Endodermal cell (in vitro differentiated cells): ENCODE results near the gene THRA. TPM values are rescaled to one million over a fixed set of nuclear protein-coding genes. Genes with fewer than 3 reads are reported as not detected.

Experiments used
- DNase-seq: peaks from one replicate; pipeline ENCODE4 v3.0.0-alpha.2; 2017
- H3K27ac ChIP-seq: 2 replicates; pipeline ENCODE4 v1.5.1; 2013; ENCODE audit warnings: mild to moderate bottlenecking, low read depth, low read length, moderate library complexity
- H3K27me3 ChIP-seq: 2 replicates; pipeline ENCODE4 v1.6.1; 2013; ENCODE audit warnings: mild to moderate bottlenecking, low read length, moderate library complexity; ENCODE audit not compliant: insufficient read depth, control insufficient read depth, poor library complexity, severe bottlenecking
- H3K36me3 ChIP-seq: 2 replicates; pipeline ENCODE4 v1.7.0; 2013; ENCODE audit warnings: mild to moderate bottlenecking, low read length, moderate library complexity; ENCODE audit not compliant: control insufficient read depth, insufficient read depth
- H3K4me1 ChIP-seq: one replicate; pipeline ENCODE4 v1.7.0; 2013; ENCODE audit warnings: low read length; ENCODE audit not compliant: control insufficient read depth, insufficient read depth
- H3K4me3 ChIP-seq: 2 replicates; pipeline ENCODE4 v1.5.1; 2013; ENCODE audit warnings: mild to moderate bottlenecking, low read length, moderate library complexity
- H3K9ac ChIP-seq: 2 replicates; pipeline ENCODE4 v1.6.1; 2013; ENCODE audit warnings: mild to moderate bottlenecking, low read length, moderate library complexity; ENCODE audit not compliant: poor library complexity, severe bottlenecking; ENCODE audit errors: extremely low read depth
- H3K9me3 ChIP-seq: 2 replicates; pipeline ENCODE4 v1.6.1; 2013; ENCODE audit warnings: mild to moderate bottlenecking, low read length, moderate library complexity; ENCODE audit not compliant: control insufficient read depth
- H3K27ac Mint-ChIP-seq: 2 replicates; pipeline ENCODE4 v1.8.0; 2020; ENCODE audit warnings: mixed read lengths
- H3K27me3 Mint-ChIP-seq: 2 replicates; pipeline ENCODE4 v1.8.0; 2021; ENCODE audit warnings: mild to moderate bottlenecking, mixed read lengths; ENCODE audit not compliant: insufficient read depth
- H3K36me3 Mint-ChIP-seq: 2 replicates; pipeline ENCODE4 v1.8.0; 2020; ENCODE audit warnings: low read depth, mixed read lengths
- H3K4me1 Mint-ChIP-seq: 2 replicates; pipeline ENCODE4 v1.8.0; 2020; ENCODE audit warnings: mixed read lengths
- H3K4me3 Mint-ChIP-seq: 2 replicates; pipeline ENCODE4 v1.8.0; 2020; ENCODE audit warnings: mild to moderate bottlenecking, moderate library complexity, mixed read lengths
- H3K9me3 Mint-ChIP-seq: 2 replicates; pipeline ENCODE4 v1.8.0; 2020; ENCODE audit warnings: mild to moderate bottlenecking, mixed read lengths
- WGBS, 2 experiments: methylation state at CpG; one replicate each; pipeline versions ENCODE4 v1.1.5 to v1.1.7; 2013; ENCODE audit warnings: missing lambda C conversion rate in 2 of 2, mixed read lengths in 1 of 2; ENCODE audit not compliant: insufficient coverage in 1 of 2, insufficient read length in 1 of 2; 5-methylcytosine and 5-hydroxymethylcytosine counted together
- total RNA-seq, 2 donors: library from RNA; stranded (reverse); fragmentation: NEBNext Ultra II Directional in 1 of 2; extraction: Animal tissue kit (Norgen Biotek cat#: 25700) in 1 of 2; gene quantifications; 2 replicates in 1 of 2; 3 replicates in 1 of 2; pipeline ENCODE4 v1.2.1, GENCODE V29; 2021
- TF ChIP-seq, protein P1 (sequence below): fragments of 200-600 bp; sonication (generic); conservative IDR thresholded peaks from 2 replicates; pipeline ENCODE4 v1.5.0; 2021; ENCODE audit warnings: antibody characterized with exemption, mild to moderate bottlenecking

Gene THRA
- total RNA-seq, 2 donors from 2014 or later = 12.7 to 14.4 TPM

DNA sequence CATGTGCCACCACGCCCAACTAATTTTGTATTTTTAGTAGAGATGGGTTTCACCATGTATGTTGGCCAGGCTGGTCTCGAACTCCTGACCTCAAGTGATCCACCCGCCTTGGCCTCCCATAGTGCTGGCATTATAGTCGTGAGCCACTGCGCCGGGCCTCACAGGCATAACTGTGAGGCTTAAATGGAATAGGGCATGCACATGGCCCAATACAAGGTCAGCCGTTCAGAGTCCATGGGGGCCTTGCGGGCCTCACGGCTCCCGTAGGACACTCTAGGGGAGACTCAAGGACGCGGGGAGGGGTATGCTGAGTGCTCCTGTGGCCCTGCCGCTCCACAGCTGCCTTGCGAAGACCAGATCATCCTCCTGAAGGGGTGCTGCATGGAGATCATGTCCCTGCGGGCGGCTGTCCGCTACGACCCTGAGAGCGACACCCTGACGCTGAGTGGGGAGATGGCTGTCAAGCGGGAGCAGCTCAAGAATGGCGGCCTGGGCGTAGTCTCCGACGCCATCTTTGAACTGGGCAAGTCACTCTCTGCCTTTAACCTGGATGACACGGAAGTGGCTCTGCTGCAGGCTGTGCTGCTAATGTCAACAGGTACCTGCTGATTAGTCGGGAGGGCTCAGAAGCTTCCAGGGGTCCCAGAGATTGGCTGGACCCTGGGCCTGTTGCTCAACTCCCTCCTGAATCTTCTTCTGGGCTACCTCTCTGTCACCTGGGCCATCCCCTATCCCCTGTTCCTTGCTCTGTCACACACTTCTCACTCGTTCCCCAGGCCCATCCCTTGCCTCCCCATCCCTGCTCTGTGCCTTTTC is 25.3 kb downstream of the THRA start:
- peaks cover 37% of the 10 kb centered on the region for H3K36me3 Mint-ChIP-seq
- Histone ChIP-seq H3K27me3 (no peaks in the 10 kb centered on the region), H3K36me3 (peaks cover 14% of the 10 kb centered on the region), H3K4me1 (no peaks in the 10 kb centered on the region), H3K9ac (no peak overlapping the region), H3K4me3 (no peak overlapping the region), H3K9me3 (no peaks in the 10 kb centered on the region), H3K27ac (no peak overlapping the region)
- TF ChIP-seq, protein P1, sequence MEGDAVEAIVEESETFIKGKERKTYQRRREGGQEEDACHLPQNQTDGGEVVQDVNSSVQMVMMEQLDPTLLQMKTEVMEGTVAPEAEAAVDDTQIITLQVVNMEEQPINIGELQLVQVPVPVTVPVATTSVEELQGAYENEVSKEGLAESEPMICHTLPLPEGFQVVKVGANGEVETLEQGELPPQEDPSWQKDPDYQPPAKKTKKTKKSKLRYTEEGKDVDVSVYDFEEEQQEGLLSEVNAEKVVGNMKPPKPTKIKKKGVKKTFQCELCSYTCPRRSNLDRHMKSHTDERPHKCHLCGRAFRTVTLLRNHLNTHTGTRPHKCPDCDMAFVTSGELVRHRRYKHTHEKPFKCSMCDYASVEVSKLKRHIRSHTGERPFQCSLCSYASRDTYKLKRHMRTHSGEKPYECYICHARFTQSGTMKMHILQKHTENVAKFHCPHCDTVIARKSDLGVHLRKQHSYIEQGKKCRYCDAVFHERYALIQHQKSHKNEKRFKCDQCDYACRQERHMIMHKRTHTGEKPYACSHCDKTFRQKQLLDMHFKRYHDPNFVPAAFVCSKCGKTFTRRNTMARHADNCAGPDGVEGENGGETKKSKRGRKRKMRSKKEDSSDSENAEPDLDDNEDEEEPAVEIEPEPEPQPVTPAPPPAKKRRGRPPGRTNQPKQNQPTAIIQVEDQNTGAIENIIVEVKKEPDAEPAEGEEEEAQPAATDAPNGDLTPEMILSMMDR = no peak
- DNase-seq = no peak
- H3K4me3 Mint-ChIP-seq = no peak overlapping the region
- H3K27me3 Mint-ChIP-seq = no peaks in the 10 kb centered on the region
- H3K27ac Mint-ChIP-seq = no peak overlapping the region
- no peaks in the 10 kb centered on the region for H3K4me1 Mint-ChIP-seq
- 93 to 94% methylated on average over 28 of the region's 28 CpGs for WGBS, 2 experiments
- no peaks in the 10 kb centered on the region for H3K9me3 Mint-ChIP-seq

DNA sequence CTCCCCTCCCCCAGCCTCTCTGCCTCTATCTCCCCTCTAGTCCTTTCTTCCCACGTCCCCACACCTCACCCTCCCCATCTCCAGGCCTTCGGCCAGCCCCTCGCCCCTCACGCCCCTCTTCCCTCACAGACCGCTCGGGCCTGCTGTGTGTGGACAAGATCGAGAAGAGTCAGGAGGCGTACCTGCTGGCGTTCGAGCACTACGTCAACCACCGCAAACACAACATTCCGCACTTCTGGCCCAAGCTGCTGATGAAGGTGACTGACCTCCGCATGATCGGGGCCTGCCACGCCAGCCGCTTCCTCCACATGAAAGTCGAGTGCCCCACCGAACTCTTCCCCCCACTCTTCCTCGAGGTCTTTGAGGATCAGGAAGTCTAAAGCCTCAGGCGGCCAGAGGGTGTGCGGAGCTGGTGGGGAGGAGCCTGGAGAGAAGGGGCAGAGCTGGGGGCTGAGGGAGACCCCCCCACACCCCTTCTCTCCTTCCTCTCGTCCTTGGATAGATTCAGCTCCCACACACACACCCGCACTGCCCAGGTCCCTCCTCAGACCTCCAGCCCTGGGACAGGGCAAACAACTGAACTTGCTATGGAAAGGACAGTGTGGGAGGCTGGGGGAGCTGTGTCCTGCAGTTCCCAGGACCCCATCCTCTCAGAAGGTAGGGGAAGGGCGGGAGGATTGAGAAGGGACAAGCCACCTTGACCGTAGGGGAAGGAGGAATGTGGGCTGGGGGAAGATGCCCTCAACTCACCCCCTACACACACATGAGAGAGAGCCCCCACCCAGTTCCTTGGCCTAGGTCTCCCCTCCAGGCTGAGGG is 26.5 kb downstream of the THRA start:
- no peak overlapping the region for H3K4me3 ChIP-seq
- Mint-ChIP-seq H3K36me3 (peaks cover 41% of the 10 kb centered on the region), H3K9me3 (no peaks in the 10 kb centered on the region), H3K27me3 (no peaks in the 10 kb centered on the region), H3K4me1 (no peaks in the 10 kb centered on the region), H3K4me3 (no peak overlapping the region), H3K27ac (no peak overlapping the region)
- H3K36me3 ChIP-seq = peaks cover 14% of the 10 kb centered on the region
- H3K9me3 ChIP-seq = no peaks in the 10 kb centered on the region
- H3K4me1 ChIP-seq = no peaks in the 10 kb centered on the region
- H3K27ac ChIP-seq = no peak overlapping the region
- H3K27me3 ChIP-seq = no peaks in the 10 kb centered on the region
- TF ChIP-seq, protein P1 = no peak
- H3K9ac ChIP-seq = no peak overlapping the region
- no peak for DNase-seq
- WGBS, 2 experiments = 90 to 96% methylated on average over 12 to 20 of the region's 26 CpGs

GRCh38 chr17:40090237-40091119 is 27.7 kb downstream of the THRA start:
- no peak overlapping the region for H3K27ac Mint-ChIP-seq

More at GRCh38 chr17:40090237-40091119, 27.7 kb downstream of the THRA start:
- Mint-ChIP-seq H3K9me3 (no peaks in the 10 kb centered on the region), H3K4me3 (no peak overlapping the region), H3K4me1 (no peaks in the 10 kb centered on the region), H3K27me3 (no peaks in the 10 kb centered on the region), H3K36me3 (peaks cover 40% of the 10 kb centered on the region)
- no peaks in the 10 kb centered on the region for H3K4me1 ChIP-seq
- H3K27me3 ChIP-seq = no peaks in the 10 kb centered on the region
- H3K4me3 ChIP-seq = no peak overlapping the region
- H3K9ac ChIP-seq = no peak overlapping the region
- H3K36me3 ChIP-seq = peaks cover 11% of the 10 kb centered on the region
- no peaks in the 10 kb centered on the region for H3K9me3 ChIP-seq
- DNase-seq = no peak
- WGBS, 2 experiments = 86 to 90% methylated on average over 2 to 13 of the region's 14 CpGs
- TF ChIP-seq, protein P1 = no peak
- no peak overlapping the region for H3K27ac ChIP-seq
